ENCODE data around the gene VAV2.

Gene VAV2

GRCh38 chr9:133980864-133981588 lies 11.1 kb downstream of the VAV2 start:
- H2BK5ac ChIP-seq (ENCODE audit: low read length): no peak overlapping the region
- no peak overlapping the region for H2AK5ac ChIP-seq (ENCODE audit: low read length)
- peaks cover 46% of the 10 kb centered on the region for H3K79me2 ChIP-seq (ENCODE audit: control insufficient read depth, insufficient read depth, low read length)
- no peak overlapping the region for H2BK15ac ChIP-seq (replicated peaks; ENCODE audit: low read depth)
- no peak overlapping the region for H3K18ac ChIP-seq (ENCODE audit: low read length)
- H3K4me3 ChIP-seq (ENCODE audit: low read length): no peak overlapping the region
- no peaks in the 10 kb centered on the region for H3K36me3 ChIP-seq (ENCODE audit: control insufficient read depth, insufficient read depth, low read length)
- no peak overlapping the region for H3K4me2 ChIP-seq (ENCODE audit: low read length)
- no peak overlapping the region for H4K5ac ChIP-seq (ENCODE audit: low read length)
- peaks cover 27% of the 10 kb centered on the region for H3K79me1 ChIP-seq (ENCODE audit: low read length)
- no peak overlapping the region for H2BK120ac ChIP-seq (ENCODE audit: low read depth, low read length)
- H3K27ac ChIP-seq (ENCODE audit: low read depth, low read length): no peak overlapping the region
- no peak overlapping the region for H3K56ac ChIP-seq (ENCODE audit: low read length)
- H3K23ac ChIP-seq (ENCODE audit: low read length): no peak overlapping the region
- WGBS (ENCODE audit: extremely low coverage, insufficient coverage, low lambda C conversion rate): no CpG with 5 or more reads among the region's 25 CpGs
- H3K9ac ChIP-seq (ENCODE audit: low read length): no peak overlapping the region
- H3K4me1 ChIP-seq (ENCODE audit: control insufficient read depth, low read depth, low read length): no peaks in the 10 kb centered on the region
- no peaks in the 10 kb centered on the region for H3K27me3 ChIP-seq (ENCODE audit: insufficient read depth, low read length, poor library complexity)
- H3K4ac ChIP-seq (ENCODE audit: low read depth, low read length): no peak overlapping the region
- no peak for DNase-seq
- no peak overlapping the region for H4K8ac ChIP-seq (ENCODE audit: low read depth, low read length)

- no peak overlapping the region for H2BK5ac ChIP-seq (ENCODE audit: low read length)
- no peak overlapping the region for H3K56ac ChIP-seq (ENCODE audit: low read length)
- H2BK15ac ChIP-seq (replicated peaks; ENCODE audit: low read depth): no peak overlapping the region
- no peak overlapping the region for H4K8ac ChIP-seq (ENCODE audit: low read depth, low read length)
- no peak overlapping the region for H4K5ac ChIP-seq (ENCODE audit: low read length)
- H2BK120ac ChIP-seq (ENCODE audit: low read depth, low read length): no peak overlapping the region
- no peaks in the 10 kb centered on the region for H3K36me3 ChIP-seq (ENCODE audit: control insufficient read depth, insufficient read depth, low read length)
- WGBS (ENCODE audit: extremely low coverage, insufficient coverage, low lambda C conversion rate): no CpG with 5 or more reads among the region's 22 CpGs
- no peaks in the 10 kb centered on the region for H3K27me3 ChIP-seq (ENCODE audit: insufficient read depth, low read length, poor library complexity)
- H3K79me2 ChIP-seq (ENCODE audit: control insufficient read depth, insufficient read depth, low read length): peaks cover 44% of the 10 kb centered on the region
- no peak overlapping the region for H2AK5ac ChIP-seq (ENCODE audit: low read length)
- no peak overlapping the region for H3K18ac ChIP-seq (ENCODE audit: low read length)
- peaks cover 29% of the 10 kb centered on the region for H3K79me1 ChIP-seq (ENCODE audit: low read length)
- no peak overlapping the region for H3K9ac ChIP-seq (ENCODE audit: low read length)
- no peak for DNase-seq
- H3K4ac ChIP-seq (ENCODE audit: low read depth, low read length): no peak overlapping the region
- H3K27ac ChIP-seq (ENCODE audit: low read depth, low read length): no peak overlapping the region
- no peak overlapping the region for H3K4me3 ChIP-seq (ENCODE audit: low read length)
- no peaks in the 10 kb centered on the region for H3K4me1 ChIP-seq (ENCODE audit: control insufficient read depth, low read depth, low read length)
- H3K4me2 ChIP-seq (ENCODE audit: low read length): no peak overlapping the region
- no peak overlapping the region for H3K23ac ChIP-seq (ENCODE audit: low read length)
These were observed 11.9 kb downstream of the VAV2 start for GRCh38 chr9:133979921-133980863.

DNA sequence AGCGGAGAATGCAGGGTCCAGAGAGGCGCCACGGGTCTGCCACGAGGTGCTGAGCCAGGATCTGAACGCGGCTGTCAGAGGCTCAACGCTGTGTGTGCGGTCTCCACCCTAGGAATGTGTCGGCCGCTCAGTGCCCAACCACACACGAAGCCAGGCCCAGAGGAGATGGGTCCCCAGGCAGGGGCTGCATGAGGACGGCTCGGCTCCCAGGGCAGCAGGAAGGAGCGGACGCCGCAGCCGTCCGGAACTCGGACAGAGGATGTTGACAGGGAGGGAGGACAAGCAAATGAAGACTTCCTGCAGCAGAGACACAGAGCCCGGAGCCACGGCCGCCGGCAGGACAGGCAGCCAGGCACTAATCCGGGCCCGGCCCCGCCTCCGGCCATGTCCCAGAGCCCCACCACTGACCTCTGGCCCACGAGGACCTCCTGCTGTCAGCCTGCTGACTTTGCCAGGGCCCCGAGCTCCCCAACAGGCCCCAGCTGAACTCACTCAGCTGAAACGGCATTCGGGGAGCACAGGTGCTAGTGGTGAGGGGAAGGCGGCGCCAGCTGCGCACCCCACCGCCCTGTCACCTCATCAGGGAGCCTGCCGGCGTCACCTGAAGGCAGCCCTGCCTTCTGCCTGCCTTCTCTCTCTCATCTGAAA lies 12.7 kb downstream of the VAV2 start:
- H2BK15ac ChIP-seq (replicated peaks; ENCODE audit: low read depth): no peak overlapping the region
- H3K56ac ChIP-seq (ENCODE audit: low read length): no peak overlapping the region
- no peaks in the 10 kb centered on the region for H3K36me3 ChIP-seq (ENCODE audit: control insufficient read depth, insufficient read depth, low read length)
- no peak overlapping the region for H3K4me3 ChIP-seq (ENCODE audit: low read length)
- peaks cover 46% of the 10 kb centered on the region for H3K79me2 ChIP-seq (ENCODE audit: control insufficient read depth, insufficient read depth, low read length)
- peaks cover 32% of the 10 kb centered on the region for H3K79me1 ChIP-seq (ENCODE audit: low read length)
- H2BK5ac ChIP-seq (ENCODE audit: low read length): no peak overlapping the region
- H2BK120ac ChIP-seq (ENCODE audit: low read depth, low read length): no peak overlapping the region
- no peak overlapping the region for H3K9ac ChIP-seq (ENCODE audit: low read length)
- H4K8ac ChIP-seq (ENCODE audit: low read depth, low read length): no peak overlapping the region
- H3K23ac ChIP-seq (ENCODE audit: low read length): no peak overlapping the region
- no peak overlapping the region for H3K4me2 ChIP-seq (ENCODE audit: low read length)
- H3K4ac ChIP-seq (ENCODE audit: low read depth, low read length): no peak overlapping the region
- no peak overlapping the region for H2AK5ac ChIP-seq (ENCODE audit: low read length)
- no peak overlapping the region for H3K18ac ChIP-seq (ENCODE audit: low read length)
- no peak for DNase-seq
- no peaks in the 10 kb centered on the region for H3K27me3 ChIP-seq (ENCODE audit: insufficient read depth, low read length, poor library complexity)
- no peak overlapping the region for H4K5ac ChIP-seq (ENCODE audit: low read length)
- no CpG with 5 or more reads among the region's 37 CpGs for WGBS (ENCODE audit: extremely low coverage, insufficient coverage, low lambda C conversion rate)
- H3K4me1 ChIP-seq (ENCODE audit: control insufficient read depth, low read depth, low read length): no peaks in the 10 kb centered on the region
- H3K27ac ChIP-seq (ENCODE audit: low read depth, low read length): no peak overlapping the region

DNA sequence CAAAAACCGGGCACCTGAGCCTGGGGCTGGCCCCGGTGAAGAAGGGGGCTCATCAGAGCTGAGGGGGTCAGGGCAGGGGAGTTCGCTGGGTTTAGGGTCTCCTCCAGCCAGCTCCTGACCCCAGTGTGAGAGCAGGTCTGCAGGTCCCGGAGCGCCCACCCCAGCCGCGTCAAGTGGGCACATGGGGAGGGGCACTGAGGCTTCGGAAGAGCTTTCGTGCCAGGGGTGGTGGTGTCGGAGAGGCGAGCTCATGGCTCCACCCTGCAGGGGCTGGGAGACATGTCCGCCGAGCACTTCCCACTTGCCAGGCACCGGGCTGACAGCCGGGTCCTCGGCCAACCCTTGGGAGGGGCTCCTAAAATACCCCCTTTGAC lies 13.2 kb downstream of the VAV2 start:
- no peak overlapping the region for H2AK5ac ChIP-seq (ENCODE audit: low read length)
- no peaks in the 10 kb centered on the region for H3K4me1 ChIP-seq (ENCODE audit: control insufficient read depth, low read depth, low read length)
- peaks cover 48% of the 10 kb centered on the region for H3K79me2 ChIP-seq (ENCODE audit: control insufficient read depth, insufficient read depth, low read length)
- H3K36me3 ChIP-seq (ENCODE audit: control insufficient read depth, insufficient read depth, low read length): no peaks in the 10 kb centered on the region
- no CpG with 5 or more reads among the region's 16 CpGs for WGBS (ENCODE audit: extremely low coverage, insufficient coverage, low lambda C conversion rate)
- no peak overlapping the region for H2BK120ac ChIP-seq (ENCODE audit: low read depth, low read length)
- no peak overlapping the region for H4K5ac ChIP-seq (ENCODE audit: low read length)
- peaks cover 35% of the 10 kb centered on the region for H3K79me1 ChIP-seq (ENCODE audit: low read length)
- H3K56ac ChIP-seq (ENCODE audit: low read length): no peak overlapping the region
- H3K4me2 ChIP-seq (ENCODE audit: low read length): no peak overlapping the region
- no peak overlapping the region for H3K18ac ChIP-seq (ENCODE audit: low read length)
- no peak overlapping the region for H4K8ac ChIP-seq (ENCODE audit: low read depth, low read length)
- no peak overlapping the region for H3K4me3 ChIP-seq (ENCODE audit: low read length)
- no peak for DNase-seq
- H3K4ac ChIP-seq (ENCODE audit: low read depth, low read length): no peak overlapping the region
- H2BK5ac ChIP-seq (ENCODE audit: low read length): no peak overlapping the region
- H3K23ac ChIP-seq (ENCODE audit: low read length): no peak overlapping the region
- H2BK15ac ChIP-seq (replicated peaks; ENCODE audit: low read depth): no peak overlapping the region
- H3K27me3 ChIP-seq (ENCODE audit: insufficient read depth, low read length, poor library complexity): no peaks in the 10 kb centered on the region
- H3K9ac ChIP-seq (ENCODE audit: low read length): no peak overlapping the region
- H3K27ac ChIP-seq (ENCODE audit: low read depth, low read length): no peak overlapping the region

- Histone ChIP-seq H3K79me1 (ENCODE audit: low read length) (peaks cover 35% of the 10 kb centered on the region), H2BK15ac (replicated peaks; ENCODE audit: low read depth) (no peak overlapping the region), H3K79me2 (ENCODE audit: control insufficient read depth, insufficient read depth, low read length) (peaks cover 49% of the 10 kb centered on the region), H3K9ac (ENCODE audit: low read length) (no peak overlapping the region), H2BK120ac (ENCODE audit: low read depth, low read length) (no peak overlapping the region), H3K56ac (ENCODE audit: low read length) (no peak overlapping the region), H4K8ac (ENCODE audit: low read depth, low read length) (no peak overlapping the region), H2AK5ac (ENCODE audit: low read length) (no peak overlapping the region), H3K23ac (ENCODE audit: low read length) (no peak overlapping the region), H4K5ac (ENCODE audit: low read length) (no peak overlapping the region), H3K4me1 (ENCODE audit: control insufficient read depth, low read depth, low read length) (no peaks in the 10 kb centered on the region), H3K36me3 (ENCODE audit: control insufficient read depth, insufficient read depth, low read length) (no peaks in the 10 kb centered on the region), H3K4me2 (ENCODE audit: low read length) (no peak overlapping the region), H2BK5ac (ENCODE audit: low read length) (no peak overlapping the region), H3K18ac (ENCODE audit: low read length) (no peak overlapping the region), H3K4me3 (ENCODE audit: low read length) (no peak overlapping the region), H3K4ac (ENCODE audit: low read depth, low read length) (no peak overlapping the region), H3K27me3 (ENCODE audit: insufficient read depth, low read length, poor library complexity) (no peaks in the 10 kb centered on the region), H3K27ac (ENCODE audit: low read depth, low read length) (no peak overlapping the region)
- no peak for DNase-seq
- no CpG with 5 or more reads among the region's 13 CpGs for WGBS (ENCODE audit: extremely low coverage, insufficient coverage, low lambda C conversion rate)
These were observed 13.8 kb downstream of the VAV2 start for GRCh38 chr9:133978226-133978898.

Measured in mesendoderm (in vitro differentiated cells).